Panc1 (cell line): ENCODE measurements around the gene ITGB4.

Experiments used
- CTCF ChIP-seq: fragments of 450-650 bp; IDR thresholded peaks from 2 replicates; pipeline ENCODE4 v1.5.1; 2017; ENCODE audit warnings: mild to moderate bottlenecking
- POLR2AphosphoS5 ChIP-seq: IDR thresholded peaks from 2 replicates; pipeline ENCODE4 v1.6.1; 2012; ENCODE audit warnings: mild to moderate bottlenecking, low read depth, low read length, moderate library complexity
- REST ChIP-seq, 2 experiments: IDR thresholded peaks; 2 replicates each; pipeline ENCODE4 v1.6.1; 2011 to 2012; ENCODE audit warnings: low read depth in 2 of 2, control low read depth in 1 of 2, low read length in 1 of 2, mild to moderate bottlenecking in 1 of 2, moderate library complexity in 1 of 2; ENCODE audit not compliant: insufficient read depth in 1 of 2

- TF ChIP-seq POLR2AphosphoS5 = no peak
- no peak for TF ChIP-seq CTCF
- no peak for TF ChIP-seq REST (IDR thresholded peaks at IDR 0.05; ENCODE audit: insufficient read depth in 1 of 2, low read depth in 2 of 2, low read length in 1 of 2)
Observed at GRCh38 chr17:75795820-75796607, 74.8 kb downstream of the ITGB4 start.
